ENCODE data around the gene NECTIN2.

DNA sequence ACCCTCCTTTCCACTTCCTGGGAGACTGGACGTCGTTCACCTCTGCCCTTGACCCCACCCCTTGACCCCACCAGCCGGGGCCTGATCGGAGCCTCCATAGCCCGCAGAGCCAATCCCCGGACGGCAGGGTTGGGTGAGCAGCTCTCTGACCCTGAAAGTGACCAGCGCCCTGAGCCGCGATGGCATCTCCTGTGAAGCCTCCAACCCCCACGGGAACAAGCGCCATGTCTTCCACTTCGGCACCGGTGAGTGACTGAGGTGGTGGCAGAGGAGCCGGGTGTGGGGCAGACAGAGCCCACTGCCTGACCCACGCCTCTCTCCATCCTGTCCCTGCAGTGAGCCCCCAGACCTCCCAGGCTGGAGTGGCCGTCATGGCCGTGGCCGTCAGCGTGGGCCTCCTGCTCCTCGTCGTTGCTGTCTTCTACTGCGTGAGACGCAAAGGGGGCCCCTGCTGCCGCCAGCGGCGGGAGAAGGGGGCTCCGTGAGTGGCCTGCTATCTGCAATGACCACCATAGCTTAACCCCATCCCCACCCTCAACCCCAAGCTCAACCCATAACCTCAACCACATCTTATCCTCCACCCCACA, 26.8 kb upstream of the NECTIN2 start:
- TF ChIP-seq, protein P1, sequence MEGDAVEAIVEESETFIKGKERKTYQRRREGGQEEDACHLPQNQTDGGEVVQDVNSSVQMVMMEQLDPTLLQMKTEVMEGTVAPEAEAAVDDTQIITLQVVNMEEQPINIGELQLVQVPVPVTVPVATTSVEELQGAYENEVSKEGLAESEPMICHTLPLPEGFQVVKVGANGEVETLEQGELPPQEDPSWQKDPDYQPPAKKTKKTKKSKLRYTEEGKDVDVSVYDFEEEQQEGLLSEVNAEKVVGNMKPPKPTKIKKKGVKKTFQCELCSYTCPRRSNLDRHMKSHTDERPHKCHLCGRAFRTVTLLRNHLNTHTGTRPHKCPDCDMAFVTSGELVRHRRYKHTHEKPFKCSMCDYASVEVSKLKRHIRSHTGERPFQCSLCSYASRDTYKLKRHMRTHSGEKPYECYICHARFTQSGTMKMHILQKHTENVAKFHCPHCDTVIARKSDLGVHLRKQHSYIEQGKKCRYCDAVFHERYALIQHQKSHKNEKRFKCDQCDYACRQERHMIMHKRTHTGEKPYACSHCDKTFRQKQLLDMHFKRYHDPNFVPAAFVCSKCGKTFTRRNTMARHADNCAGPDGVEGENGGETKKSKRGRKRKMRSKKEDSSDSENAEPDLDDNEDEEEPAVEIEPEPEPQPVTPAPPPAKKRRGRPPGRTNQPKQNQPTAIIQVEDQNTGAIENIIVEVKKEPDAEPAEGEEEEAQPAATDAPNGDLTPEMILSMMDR (IDR thresholded peaks at IDR 0.05): no peak
- no peak for TF ChIP-seq POLR2A (IDR thresholded peaks at IDR 0.05)

Measured in Peyer's patch (tissue), 4 donors.